Measurements from ENCODE around the gene RSRC1. TPM values are rescaled to one million over a fixed set of nuclear protein-coding genes. Genes with fewer than 3 reads are reported as not detected.

The RSRC1 gene
- total and polyA plus RNA-seq, 2 of the 8 experiments (the other 6 are each of a cell fraction or from before 2014, with no cell fraction given), result 2.0 to 27.9 TPM

GRCh38 chr3:158418035-158418434 is 308.1 kb downstream of the RSRC1 start:
- Histone ChIP-seq H4K5ac (ENCODE audit: insufficient read length, low read depth, low read length) (no peak overlapping the region), H3K4ac (replicated peaks; ENCODE audit: insufficient read length, low read depth, low read length) (no peak overlapping the region), H4K8ac (ENCODE audit: extremely low read depth, insufficient read depth, low read length) (no peak overlapping the region), H3K79me2 (ENCODE audit: control insufficient read depth in 1 of 2, insufficient read depth in 2 of 2, low read length in 2 of 2) (no peaks in the 10 kb centered on the region), H3K9me3 (ENCODE audit: insufficient read depth in 2 of 2, low read depth in 1 of 2, low read length in 1 of 2) (no peaks in the 10 kb centered on the region), H3K4me1 (replicated peaks in 1 of 4; ENCODE audit: control insufficient read depth in 3 of 4, insufficient read depth in 4 of 4, low read length in 3 of 4) (no peaks in the 10 kb centered on the region), H3K9ac (replicated peaks in 1 of 4; ENCODE audit: extremely low read depth in 1 of 4, low read depth in 3 of 4, low read length in 3 of 4) (no peak overlapping the region), H4K91ac (replicated peaks; ENCODE audit: insufficient read length, low read length) (no peak overlapping the region), H2BK20ac (ENCODE audit: low read length) (no peak overlapping the region), H4K20me1 (replicated peaks in 1 of 2; ENCODE audit: control insufficient read depth in 1 of 2, insufficient read depth in 2 of 2, low read length in 2 of 2) (no peaks in the 10 kb centered on the region), H2AFZ (ENCODE audit: low read length) (no peak overlapping the region), H3K18ac (ENCODE audit: extremely low read depth, low read length) (no peak overlapping the region), H3K23me2 (ENCODE audit: low read depth, low read length) (no peaks in the 10 kb centered on the region; the same call in 1 of the 2 replicates), H2BK120ac (replicated peaks; ENCODE audit: low read depth, low read length) (no peak overlapping the region), H3K56ac (replicated peaks; ENCODE audit: insufficient read length, low read depth, low read length) (no peak overlapping the region), H2BK12ac (ENCODE audit: low read depth, low read length) (no peak overlapping the region), H3K36me3 (ENCODE audit: control insufficient read depth in 2 of 4, insufficient read depth in 4 of 4, low read length in 3 of 4) (no peaks in the 10 kb centered on the region), H3K79me1 (ENCODE audit: low read depth, low read length) (no peaks in the 10 kb centered on the region), H3K4me3 (ENCODE audit: extremely low read depth in 1 of 4, insufficient read depth in 2 of 4, low read depth in 3 of 4, low read length in 4 of 4) (no peak overlapping the region), H2BK5ac (ENCODE audit: low read depth, low read length) (no peak overlapping the region), H3K27ac (ENCODE audit: low read depth, low read length) (no peak overlapping the region), H3K14ac (ENCODE audit: insufficient read length) (no peak overlapping the region), H2AK5ac (ENCODE audit: low read depth, low read length) (no peak overlapping the region), H3K27me3 (replicated peaks in 1 of 4; ENCODE audit: control insufficient read depth in 3 of 4, extremely low read depth in 1 of 4, insufficient read depth in 3 of 4, low read length in 3 of 4) (no peaks in the 10 kb centered on the region), H2BK15ac (ENCODE audit: low read length) (no peak overlapping the region), H3K23ac (ENCODE audit: insufficient read length) (no peak overlapping the region), H3K4me2 (ENCODE audit: insufficient read depth in 1 of 2, low read depth in 2 of 2, low read length in 2 of 2) (no peak overlapping the region)
- TF ChIP-seq CBX5 (IDR thresholded peaks at IDR 0.05; ENCODE audit: low read depth, low read length) (no peak), TBP (IDR thresholded peaks at IDR 0.05; ENCODE audit: low read depth, low read length) (no peak), SP1 (IDR thresholded peaks at IDR 0.05; ENCODE audit: low read depth, low read length) (no peak), MAFK (IDR thresholded peaks at IDR 0.05; ENCODE audit: low read depth, low read length) (no peak), ATF2 (IDR thresholded peaks at IDR 0.05; ENCODE audit: low read length) (no peak), CHD2 (IDR thresholded peaks at IDR 0.05; ENCODE audit: low read length) (no peak), HDAC6 (IDR thresholded peaks at IDR 0.05; ENCODE audit: low read depth, low read length) (no peak), BCL11A (IDR thresholded peaks at IDR 0.05; ENCODE audit: low read depth in 2 of 2, low read length in 2 of 2) (no peak)
- no peak for FAIRE-seq
- POLR2A ChIA-PET (ENCODE audit: partially characterized antibody), result no interaction called here
- CTCF ChIA-PET (ENCODE audit: partially characterized antibody), result no interaction called here
- no peak for DNase-seq (ENCODE audit: low read depth in 1 of 2, low spot score in 2 of 2)

Measured in H1 (cell line).